H1 (cell line): ENCODE measurements around the gene HDLBP. TPM values are rescaled to one million over a fixed set of nuclear protein-coding genes. Genes with fewer than 3 reads are reported as not detected.

Source experiments
- CTCF ChIA-PET: fragments of 300-600 bp; sonication (Branson Sonifier 250); formaldehyde crosslinking; loops from one replicate; lab custom pipeline; 2021; ENCODE audit not compliant: partially characterized antibody; lab: Charles Lee
- POLR2A ChIA-PET: fragments of 300-600 bp; sonication (Branson Sonifier 250); formaldehyde crosslinking; loops from one replicate; lab custom pipeline; 2021; ENCODE audit warnings: inconsistent platforms; ENCODE audit not compliant: partially characterized antibody; lab: Charles Lee
- DNase-seq, 2 experiments: peaks; one replicate each; pipeline versions ENCODE4 v3.0.0 to v3.0.0-alpha.2; 2010 to 2022; ENCODE audit warnings: low spot score in 2 of 2, low read depth in 1 of 2, mixed read lengths in 1 of 2
- FAIRE-seq: peaks from 2 replicates; lab custom pipeline; 2011; peaks lifted over from hg19 to GRCh38; lab: Jason Lieb, UNC
- H2AFZ ChIP-seq: 2 replicates; pipeline ENCODE4 v1.8.1; 2012; ENCODE audit warnings: low read length, inconsistent platforms
- H2AK5ac ChIP-seq: 2 replicates; pipeline ENCODE4 v1.6.1; 2013; ENCODE audit warnings: low read depth, low read length
- H2BK120ac ChIP-seq: replicated peaks from 2 replicates; pipeline ENCODE3; 2013; ENCODE audit warnings: low read depth, low read length, inconsistent platforms
- H2BK12ac ChIP-seq: 2 replicates; pipeline ENCODE4 v1.6.1; 2013; ENCODE audit warnings: low read depth, low read length
- H2BK15ac ChIP-seq: 2 replicates; pipeline ENCODE4 v1.6.1; 2013; ENCODE audit warnings: low read length
- H2BK20ac ChIP-seq: 2 replicates; pipeline ENCODE4 v1.6.1; 2013; ENCODE audit warnings: low read length
- H2BK5ac ChIP-seq: 2 replicates; pipeline ENCODE4 v1.6.1; 2013; ENCODE audit warnings: low read depth, low read length
- H3K14ac ChIP-seq: 2 replicates; pipeline ENCODE4 v1.6.1; 2013; ENCODE audit warnings: inconsistent platforms; ENCODE audit not compliant: insufficient read length
- H3K18ac ChIP-seq: 2 replicates; pipeline ENCODE4 v1.6.1; 2013; ENCODE audit warnings: low read length; ENCODE audit errors: extremely low read depth
- H3K23ac ChIP-seq: 2 replicates; pipeline ENCODE4 v1.6.1; 2013; ENCODE audit warnings: inconsistent platforms; ENCODE audit not compliant: insufficient read length
- H3K23me2 ChIP-seq: 2 replicates; pipeline ENCODE4 v1.6.1; 2013; ENCODE audit warnings: low read depth, low read length
- H3K27ac ChIP-seq: 2 replicates; pipeline ENCODE4 v1.6.1; 2011; ENCODE audit warnings: low read depth, low read length, inconsistent platforms
- H3K27me3 ChIP-seq, 4 experiments: replicated peaks in 1 of 4; 1 replicate in 1 of 4; 2 replicates in 3 of 4; pipeline versions ENCODE4 v1.6.1 to v1.8.1; 2011 to 2013; ENCODE audit warnings: low read length in 3 of 4, mild to moderate bottlenecking in 3 of 4, inconsistent platforms in 2 of 4, mixed read lengths in 2 of 4, moderate library complexity in 1 of 4; ENCODE audit not compliant: control insufficient read depth in 3 of 4, insufficient read depth in 3 of 4; ENCODE audit errors: extremely low read depth in 1 of 4
- H3K36me3 ChIP-seq, 4 experiments: 2 replicates each; pipeline versions ENCODE4 v1.6.1 to v1.8.1; 2011 to 2013; ENCODE audit warnings: mild to moderate bottlenecking in 4 of 4, low read length in 3 of 4, moderate library complexity in 2 of 4, control low read depth in 1 of 4, inconsistent platforms in 1 of 4; ENCODE audit not compliant: insufficient read depth in 4 of 4, control insufficient read depth in 2 of 4
- H3K4ac ChIP-seq: replicated peaks from 2 replicates; pipeline ENCODE3; 2013; ENCODE audit warnings: low read length, low read depth, mixed read lengths, inconsistent platforms; ENCODE audit not compliant: insufficient read length
- H3K4me1 ChIP-seq, 4 experiments: replicated peaks in 1 of 4; 1 replicate in 1 of 4; 2 replicates in 3 of 4; pipeline versions ENCODE4 v1.6.1 to v1.8.1; 2011 to 2013; ENCODE audit warnings: low read length in 3 of 4, inconsistent platforms in 2 of 4, mixed read lengths in 1 of 4; ENCODE audit not compliant: insufficient read depth in 4 of 4, control insufficient read depth in 3 of 4
- H3K4me2 ChIP-seq, 2 experiments: 2 replicates each; pipeline versions ENCODE4 v1.6.1 to v1.8.1; 2011 to 2013; ENCODE audit warnings: low read depth in 2 of 2, low read length in 2 of 2, control low read depth in 1 of 2, inconsistent platforms in 1 of 2, mild to moderate bottlenecking in 1 of 2; ENCODE audit not compliant: insufficient read depth in 1 of 2
- H3K4me3 ChIP-seq, 4 experiments: fragments of 200-600, 300-600 bp in 1 of 4; sonication (generic), shearing (Covaris generic), sonication (Bioruptor Twin) in 1 of 4; 2 replicates each; pipeline versions ENCODE4 v1.5.1 to v1.8.1; 2011 to 2016; ENCODE audit warnings: low read length in 4 of 4, low read depth in 3 of 4, control low read depth in 2 of 4, inconsistent platforms in 2 of 4, mild to moderate bottlenecking in 2 of 4, mixed read lengths in 1 of 4, moderate library complexity in 1 of 4; ENCODE audit not compliant: insufficient read depth in 2 of 4; ENCODE audit errors: extremely low read depth in 1 of 4
- H3K56ac ChIP-seq: replicated peaks from 2 replicates; pipeline ENCODE3; 2013; ENCODE audit warnings: low read depth, mild to moderate bottlenecking, mixed read lengths, low read length, inconsistent platforms; ENCODE audit not compliant: insufficient read length
- H3K79me1 ChIP-seq: 2 replicates; pipeline ENCODE4 v1.6.1; 2013; ENCODE audit warnings: low read depth, low read length, control low read depth
- H3K79me2 ChIP-seq, 2 experiments: 2 replicates each; pipeline versions ENCODE4 v1.6.1 to v1.8.1; 2012 to 2013; ENCODE audit warnings: low read length in 2 of 2, mild to moderate bottlenecking in 2 of 2, inconsistent platforms in 1 of 2; ENCODE audit not compliant: insufficient read depth in 2 of 2, control insufficient read depth in 1 of 2
- H3K9ac ChIP-seq, 4 experiments: replicated peaks in 1 of 4; 1 replicate in 1 of 4; 2 replicates in 3 of 4; pipeline versions ENCODE4 v1.6.1 to v1.8.1; 2011 to 2013; ENCODE audit warnings: low read depth in 3 of 4, low read length in 3 of 4, control low read depth in 2 of 4, mild to moderate bottlenecking in 2 of 4, moderate library complexity in 2 of 4, inconsistent platforms in 1 of 4; ENCODE audit errors: extremely low read depth in 1 of 4
- H3K9me3 ChIP-seq, 2 experiments: 2 replicates each; pipeline versions ENCODE4 v1.6.1 to v1.8.1; 2012 to 2013; ENCODE audit warnings: mild to moderate bottlenecking in 2 of 2, moderate library complexity in 2 of 2, control low read depth in 1 of 2, inconsistent platforms in 1 of 2, low read depth in 1 of 2, low read length in 1 of 2, mixed read lengths in 1 of 2; ENCODE audit not compliant: insufficient read depth in 2 of 2
- H4K20me1 ChIP-seq, 2 experiments: replicated peaks in 1 of 2; 2 replicates each; pipeline versions ENCODE3 to v1.8.1; 2011 to 2013; ENCODE audit warnings: inconsistent platforms in 2 of 2, low read length in 2 of 2, mild to moderate bottlenecking in 1 of 2; ENCODE audit not compliant: insufficient read depth in 2 of 2, control insufficient read depth in 1 of 2
- H4K5ac ChIP-seq: 2 replicates; pipeline ENCODE4 v1.6.1; 2013; ENCODE audit warnings: low read length, low read depth, mixed read lengths, inconsistent platforms; ENCODE audit not compliant: insufficient read length
- H4K8ac ChIP-seq: 2 replicates; pipeline ENCODE4 v1.8.0; 2013; ENCODE audit warnings: mild to moderate bottlenecking, moderate library complexity, low read length, inconsistent platforms; ENCODE audit not compliant: insufficient read depth; ENCODE audit errors: extremely low read depth
- H4K91ac ChIP-seq: replicated peaks from 2 replicates; pipeline ENCODE3; 2013; ENCODE audit warnings: low read length, mixed read lengths, inconsistent platforms; ENCODE audit not compliant: insufficient read length
- BACH1 ChIP-seq: IDR thresholded peaks from 2 replicates; pipeline ENCODE4 v1.6.1; 2012; ENCODE audit warnings: low read length, improper control_type of control experiment
- BRCA1 ChIP-seq: IDR thresholded peaks from 2 replicates; pipeline ENCODE4 v1.6.1; 2012; ENCODE audit warnings: low read depth, low read length, improper control_type of control experiment
- CREB1 ChIP-seq: IDR thresholded peaks from 2 replicates; pipeline ENCODE4 v1.6.1; 2012; ENCODE audit warnings: inconsistent platforms
- CTCF ChIP-seq, 3 experiments: IDR thresholded peaks; 1 replicate in 2 of 3; 2 replicates in 1 of 3; pipeline versions ENCODE4 v1.5.1 to v1.6.1; 2011; ENCODE audit warnings: low read length in 3 of 3, mild to moderate bottlenecking in 3 of 3, inconsistent platforms in 2 of 3, low read depth in 1 of 3, moderate library complexity in 1 of 3; ENCODE audit not compliant: insufficient read depth in 1 of 3; ENCODE audit errors: control extremely low read depth in 1 of 3
- EGR1 ChIP-seq: IDR thresholded peaks from 2 replicates; pipeline ENCODE4 v1.6.1; 2011; ENCODE audit warnings: low read depth, low read length, borderline replicate concordance
- EP300 ChIP-seq, 2 experiments: IDR thresholded peaks; 1 replicate in 1 of 2; 2 replicates in 1 of 2; pipeline ENCODE4 v1.6.1; 2011 to 2012; ENCODE audit warnings: low read depth in 2 of 2, low read length in 2 of 2, mild to moderate bottlenecking in 2 of 2, borderline replicate concordance in 1 of 2, inconsistent platforms in 1 of 2, moderate library complexity in 1 of 2
- EZH2 ChIP-seq: fragments of 200-600 bp; sonication (generic); IDR thresholded peaks from 2 replicates; pipeline ENCODE4 v1.7.1; 2012; ENCODE audit warnings: low read depth, mild to moderate bottlenecking, moderate library complexity, low read length, inconsistent platforms; ENCODE audit not compliant: severe bottlenecking
- POLR2A ChIP-seq, 2 experiments: IDR thresholded peaks; 1 replicate in 1 of 2; 2 replicates in 1 of 2; pipeline ENCODE4 v1.6.1; 2011; ENCODE audit warnings: low read depth in 2 of 2, low read length in 2 of 2, mild to moderate bottlenecking in 2 of 2; ENCODE audit errors: control extremely low read depth in 1 of 2
- POLR2AphosphoS5 ChIP-seq: IDR thresholded peaks from 2 replicates; pipeline ENCODE4 v1.6.1; 2011; ENCODE audit warnings: low read depth, low read length
- RFX5 ChIP-seq: IDR thresholded peaks from 2 replicates; pipeline ENCODE4 v1.6.1; 2011; ENCODE audit warnings: low read depth, low read length, improper control_type of control experiment, borderline replicate concordance
- SUZ12 ChIP-seq: fragments of 200-600 bp; sonication (generic); IDR thresholded peaks from 2 replicates; pipeline ENCODE4 v1.6.1; 2012; ENCODE audit warnings: mild to moderate bottlenecking, inconsistent platforms, low read length, moderate library complexity, mixed read lengths
- TCF12 ChIP-seq: IDR thresholded peaks from 2 replicates; pipeline ENCODE4 v1.6.1; 2011; ENCODE audit warnings: low read depth, mild to moderate bottlenecking, low read length
- WGBS, 2 experiments: shearing (Covaris generic) in 1 of 2; methylation state at CpG; one replicate each; pipeline versions ENCODE4 v1.1.6 to v1.1.7; 2013 to 2015; ENCODE audit warnings: low lambda C conversion rate in 2 of 2, mixed read lengths in 2 of 2, inconsistent platforms in 1 of 2, low coverage in 1 of 2, missing lambda C conversion rate in 1 of 2; ENCODE audit not compliant: insufficient replicate concordance in 2 of 2, insufficient coverage in 1 of 2, insufficient read length in 1 of 2; ENCODE audit errors: extremely low coverage in 1 of 2, missing lambda C conversion rate in 1 of 2; 5-methylcytosine and 5-hydroxymethylcytosine counted together
- polyA plus RNA-seq, 7 experiments: library from polyadenylated mRNA; depleted of rRNA in 3 of 7; stranded (reverse) in 5 of 7; unstranded in 2 of 7; fragments of >200 nt in 5 of 7; fragments of 200-250 nt in 2 of 7; gene quantifications; 1 replicate in 5 of 7; 2 replicates in 1 of 7; 4 replicates in 1 of 7; pipeline versions ENCODE4 v1.2.1 to v1.2.3, GENCODE V29; 2011 to 2013; ENCODE audit warnings: missing spikeins in 2 of 7, mixed read lengths in 2 of 7
- total RNA-seq: library from RNA; stranded (reverse); fragmentation: NEBNext Ultra II Directional; extraction: Animal tissue kit (Norgen Biotek cat#: 25700); gene quantifications from 2 replicates; pipeline ENCODE4 v1.2.1, GENCODE V29; 2021

HDLBP gene
- total and polyA plus RNA-seq, 2 of the 8 experiments (the other 6 are each of a cell fraction or from before 2014, with no cell fraction given): 185 to 360 TPM

GRCh38 chr2:241330616-241330981 lies 15.1 kb upstream of the HDLBP start:
- ChIA-PET POLR2A (interaction anchor here (0.7 to 4.0 kb wide), 7 partner anchors 11 to 371 kb away, joined by 3 to 15 read pairs (median 3); partner anchors contain the start of genes ING5 and SEPTIN2), CTCF (interaction anchor here (0.6 to 1.6 kb wide), 3 partner anchors 16 to 38 kb away, joined by 3 to 4 read pairs (median 3); no protein-coding TSS in a partner anchor)
- peaks cover 8% of the 10 kb centered on the region for H3K79me1 ChIP-seq
- FAIRE-seq: no peak
- no peak overlapping the region for H4K5ac ChIP-seq
- no peak overlapping the region for H3K14ac ChIP-seq
- no peaks in the 10 kb centered on the region for H3K9me3 ChIP-seq
- H3K4me3 ChIP-seq: no peak overlapping the region
- H4K91ac ChIP-seq: no peak overlapping the region
- no peak overlapping the region for H2BK12ac ChIP-seq
- H3K18ac ChIP-seq: no peak overlapping the region
- H4K20me1 ChIP-seq: peaks cover 3 to 5% of the 10 kb centered on the region in 2 experiments
- no peaks in the 10 kb centered on the region for H3K27me3 ChIP-seq
- WGBS, 2 experiments: 92% methylated on average over 4 of the region's 4 CpGs; no CpG with 5 or more reads in 1 of the 2 experiments
- H2BK20ac ChIP-seq: no peak overlapping the region
- peaks cover 0 to 67% of the 10 kb centered on the region in 2 experiments; a peak in 2 of 4 replicates for H3K79me2 ChIP-seq
- H3K23ac ChIP-seq: no peak overlapping the region
- H4K8ac ChIP-seq: no peak overlapping the region
- no peak overlapping the region for H2BK5ac ChIP-seq
- no peak overlapping the region for H3K56ac ChIP-seq
- H3K27ac ChIP-seq: no peak overlapping the region
- H3K9ac ChIP-seq: no peak overlapping the region
- H3K4me1 ChIP-seq: no peaks in the 10 kb centered on the region
- no peak overlapping the region for H3K4ac ChIP-seq
- TF ChIP-seq CREB1: no peak
- no peak for TF ChIP-seq EGR1
- no peak for TF ChIP-seq POLR2A (IDR thresholded peaks at IDR 0.05; ENCODE audit: control extremely low read depth in 1 of 2, low read depth in 2 of 2, low read length in 2 of 2)
- TF ChIP-seq CTCF (IDR thresholded peaks at IDR 0.05; ENCODE audit: control extremely low read depth in 1 of 3, insufficient read depth in 1 of 3, low read depth in 1 of 3, low read length in 3 of 3): no peak
- no peak for TF ChIP-seq POLR2AphosphoS5
- TF ChIP-seq SUZ12: no peak
- no peak for TF ChIP-seq BACH1
- TF ChIP-seq TCF12: no peak
- TF ChIP-seq BRCA1: no peak
- TF ChIP-seq RFX5: no peak
- TF ChIP-seq EP300 (IDR thresholded peaks at IDR 0.05; ENCODE audit: borderline replicate concordance in 1 of 2, low read depth in 2 of 2, low read length in 2 of 2): no peak
- no peak for TF ChIP-seq EZH2
- H3K4me2 ChIP-seq: no peak overlapping the region
- H2BK120ac ChIP-seq: no peak overlapping the region
- no peak for DNase-seq
- H2AFZ ChIP-seq: no peak overlapping the region
- H3K36me3 ChIP-seq: peaks cover under 1 to 60% (median 18%) of the 10 kb centered on the region in 4 experiments; a peak in 6 of 8 replicates
- no peak overlapping the region for H2AK5ac ChIP-seq
- no peaks in the 10 kb centered on the region for H3K23me2 ChIP-seq
- H2BK15ac ChIP-seq: no peak overlapping the region
